HG03520 (cell line): ENCODE results near the gene MIA2.
"Not testable (repeated sequence)": the region's sequence is repeated elsewhere in the genome, so short reads cannot be mapped to it uniquely, and the experiment has no call there.

Experiments used
- ATAC-seq: cut with Tn5 transposase; IDR thresholded peaks from one replicate; pipeline ENCODE4 v1.9.1; 2021; ENCODE audit warnings: mild to moderate bottlenecking, moderate library complexity; ENCODE audit not compliant: unreplicated experiment

Gene MIA2

DNA sequence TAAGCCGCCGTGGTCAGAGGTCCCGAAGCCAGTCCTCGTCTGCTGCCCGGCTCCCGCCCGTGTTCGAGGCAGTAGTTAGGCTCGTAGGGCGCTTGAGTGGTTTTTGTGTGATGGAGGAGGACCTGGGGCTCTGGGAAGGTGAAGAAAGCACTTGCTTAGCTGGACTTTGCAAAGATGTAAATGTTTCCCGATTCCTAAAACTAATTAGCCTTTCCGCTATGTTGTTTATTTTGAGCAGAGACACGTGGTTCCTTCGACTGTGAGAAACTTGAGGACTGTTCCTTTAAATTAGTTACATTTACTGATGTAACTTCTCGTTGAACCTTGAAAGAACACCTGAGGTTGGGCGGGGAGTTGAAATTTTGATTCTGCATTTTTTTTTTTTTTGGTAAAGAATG, 33.9 kb downstream of the MIA2 start:
- ATAC-seq = peak; percentile 12

DNA sequence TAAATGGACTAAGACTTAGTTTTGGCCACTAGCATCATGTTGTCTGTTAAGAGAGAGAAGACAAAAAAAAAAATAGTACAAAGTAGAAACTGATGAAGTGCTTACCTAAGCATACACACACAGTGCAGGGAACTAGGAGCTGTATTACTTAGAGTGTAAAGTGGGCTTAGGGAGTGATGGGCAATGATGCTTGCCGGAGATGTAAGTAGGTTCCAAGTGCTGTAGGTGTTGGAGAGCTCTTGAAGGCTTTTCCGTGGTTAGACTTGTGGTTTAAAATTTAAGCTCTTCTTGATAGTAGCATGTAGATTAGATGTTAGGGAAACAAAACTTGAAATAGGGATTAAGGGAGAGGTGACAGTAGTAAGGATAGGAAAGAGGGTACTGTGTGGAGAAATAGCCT, 34.7 kb downstream of the MIA2 start:
- ATAC-seq = no peak

DNA sequence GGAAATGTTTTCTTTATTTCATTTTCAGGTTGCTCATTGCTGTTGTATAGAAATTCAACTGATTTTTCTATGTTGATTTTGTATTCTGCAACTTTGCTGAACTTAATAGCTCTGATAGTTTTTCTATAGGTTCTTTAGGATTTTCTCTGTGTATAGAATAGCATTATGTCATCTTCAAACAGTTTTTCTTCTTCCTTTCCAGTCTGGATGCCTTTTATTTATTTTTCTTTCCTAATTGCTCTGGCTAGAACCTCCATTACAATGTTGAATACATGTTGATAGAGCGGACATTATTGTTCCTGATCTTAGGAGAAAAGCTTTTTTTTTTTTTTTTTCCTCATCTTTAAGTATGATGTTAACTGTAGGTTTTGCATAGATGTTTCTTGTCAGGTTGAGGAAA, 39.2 kb downstream of the MIA2 start:
- ATAC-seq = no peak

DNA sequence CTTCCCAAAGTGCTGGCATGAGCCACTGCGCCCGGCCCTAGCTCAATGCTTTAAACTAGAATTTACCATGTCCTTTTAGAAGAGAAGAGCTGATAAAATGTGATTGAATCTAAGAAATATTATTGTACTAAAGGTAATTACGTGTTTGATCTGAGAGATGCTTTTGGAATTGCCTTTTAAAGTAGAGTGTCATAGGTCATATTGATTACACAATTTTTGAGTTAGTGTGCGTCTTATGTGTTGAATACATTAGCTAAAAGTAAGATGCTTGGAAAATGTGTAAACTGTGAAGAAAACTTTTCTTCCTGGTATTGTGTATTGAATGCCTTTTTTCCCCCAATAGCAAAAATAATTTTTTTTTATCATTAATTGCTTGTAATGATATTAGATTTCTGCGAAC, 41.7 kb downstream of the MIA2 start:
- no peak for ATAC-seq

DNA sequence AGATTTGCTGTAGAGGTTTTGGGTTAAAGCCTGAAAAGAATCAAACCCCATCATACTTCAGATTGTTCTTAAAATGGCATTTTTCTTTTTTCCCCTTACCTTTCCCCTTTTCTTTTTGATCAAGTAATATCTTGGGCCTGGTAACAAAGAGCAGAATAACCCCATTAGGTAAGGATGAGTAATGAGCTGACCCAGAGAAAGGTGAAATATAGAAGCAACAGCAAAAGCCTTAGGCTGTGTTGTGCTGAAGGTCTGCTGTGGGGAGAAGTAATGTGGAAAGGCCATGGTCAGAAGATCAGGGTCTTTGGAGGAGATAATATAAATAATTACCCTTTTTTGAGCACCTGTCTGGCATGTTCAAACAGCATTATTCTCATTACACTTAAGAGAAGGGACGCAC, 42.3 kb downstream of the MIA2 start:
- no peak for ATAC-seq

DNA sequence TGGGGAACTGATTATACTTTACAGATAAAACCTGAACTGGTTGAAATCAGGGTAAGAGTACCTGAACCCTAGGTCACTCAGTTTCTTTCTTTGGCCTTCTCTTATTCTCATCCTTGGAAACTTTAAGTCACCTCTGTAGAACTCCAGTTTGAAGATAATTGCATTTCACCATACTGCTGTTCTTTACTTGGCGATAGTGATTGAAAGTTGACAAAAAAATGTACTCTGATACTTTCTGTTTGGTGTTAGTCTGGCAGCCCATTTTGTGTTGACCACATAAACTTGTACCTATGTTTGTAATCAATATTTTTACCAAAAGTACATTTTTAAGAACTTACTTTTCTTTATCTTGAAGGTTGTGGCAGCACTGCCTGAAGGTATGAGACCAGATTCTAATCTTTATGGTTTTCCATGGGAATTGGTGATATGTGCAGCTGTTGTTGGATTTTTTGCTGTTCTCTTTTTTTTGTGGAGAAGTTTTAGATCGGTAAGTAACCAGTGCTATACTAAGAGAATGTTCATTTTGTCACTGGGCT, 42.9 kb downstream of the MIA2 start:
- ATAC-seq = no peak

DNA sequence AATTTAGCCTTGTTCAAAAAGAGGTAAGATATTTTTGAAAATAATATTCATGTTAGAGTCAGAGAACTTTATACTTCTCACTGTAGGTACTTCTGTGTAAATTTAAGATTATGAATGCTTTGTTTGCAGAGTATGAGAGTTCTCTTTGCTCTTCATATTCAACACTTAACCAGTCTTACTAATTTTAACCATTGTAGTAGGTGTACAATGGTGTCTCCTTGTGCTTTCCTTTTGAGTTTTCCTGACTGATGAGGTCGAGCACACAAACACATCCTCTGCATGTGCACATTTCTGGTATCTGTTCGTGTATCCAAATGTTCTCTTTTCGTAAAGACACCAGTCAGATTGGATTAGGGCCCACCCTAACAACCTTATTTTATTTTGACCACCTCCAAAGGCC, 45.8 kb downstream of the MIA2 start:
- no peak for ATAC-seq

DNA sequence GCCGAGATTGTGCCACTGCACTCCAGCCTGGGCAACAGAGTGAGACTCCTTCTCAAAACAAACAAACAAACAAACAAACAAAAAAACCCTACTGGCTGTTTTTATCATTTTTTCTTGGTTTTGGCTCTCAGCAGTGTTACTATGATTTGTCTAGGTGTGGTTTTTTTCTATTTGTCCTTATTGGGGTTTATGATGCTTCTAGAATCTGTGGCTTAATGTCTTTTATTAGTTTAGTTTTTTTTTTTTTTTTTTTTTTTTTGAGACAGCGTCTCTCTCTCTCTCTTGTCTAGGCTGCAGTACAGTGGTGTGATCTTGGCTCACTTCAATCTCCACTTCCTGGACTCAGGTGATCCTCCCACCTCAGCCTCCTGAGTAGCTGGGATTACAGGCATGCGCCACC, 47.0 kb downstream of the MIA2 start:
- not testable (repeated sequence) for ATAC-seq

DNA sequence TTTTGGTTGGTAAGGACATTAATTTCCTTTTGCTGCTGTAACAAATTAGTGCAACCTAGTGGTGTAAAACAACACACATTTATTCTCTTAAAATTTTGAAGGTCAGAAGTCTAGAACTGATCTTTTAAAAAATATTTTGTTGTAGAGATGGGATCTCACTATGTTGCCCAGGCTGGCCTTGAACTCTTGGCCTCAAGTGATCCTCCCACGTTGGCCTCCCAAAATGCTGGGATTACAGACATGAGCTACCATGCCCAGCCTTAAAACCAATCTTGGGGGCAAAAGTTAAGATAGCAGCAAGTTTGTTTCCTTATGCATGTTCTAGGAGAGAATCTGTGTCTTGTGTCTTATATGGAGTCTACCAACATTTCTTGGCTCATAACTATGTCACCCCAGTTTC, 55.8 kb downstream of the MIA2 start:
- ATAC-seq = no peak

DNA sequence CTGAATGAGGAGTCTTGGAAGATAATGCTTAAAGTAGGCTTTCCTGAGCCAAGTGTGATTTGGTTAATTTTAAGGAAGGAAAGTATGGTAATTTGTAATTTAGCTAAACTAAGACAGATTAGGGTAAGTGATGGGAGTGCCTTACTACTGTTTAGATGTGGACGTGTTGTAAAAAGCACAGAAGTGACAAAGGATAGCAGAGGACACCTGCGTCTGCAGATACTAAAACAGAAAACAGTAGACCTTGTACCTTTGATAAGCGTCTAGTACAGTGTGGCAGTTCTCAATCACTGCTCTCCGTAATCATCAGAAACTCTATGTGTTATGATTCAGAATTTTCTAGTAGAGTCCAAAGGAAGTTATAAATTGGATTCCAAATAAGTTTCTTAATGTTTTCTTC, 58.0 kb downstream of the MIA2 start:
- no peak for ATAC-seq

DNA sequence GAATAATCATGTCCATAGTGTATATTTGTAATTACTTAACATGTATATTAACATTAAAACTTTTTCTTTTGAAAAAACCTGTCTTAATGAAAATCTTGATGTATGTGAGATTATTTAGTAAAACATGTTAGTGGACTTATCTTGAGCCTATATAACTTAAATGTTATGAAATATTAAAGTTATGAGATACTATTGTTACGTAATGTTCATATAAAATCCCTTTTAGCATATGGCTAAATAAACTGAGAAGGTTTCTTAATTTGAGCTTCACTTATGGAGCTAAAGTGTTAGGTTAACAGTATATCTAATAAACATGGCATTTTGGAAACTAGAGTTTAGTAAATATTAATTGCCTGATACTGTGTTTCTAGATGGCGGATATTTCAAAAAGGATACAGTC, 59.9 kb downstream of the MIA2 start:
- no peak for ATAC-seq

DNA sequence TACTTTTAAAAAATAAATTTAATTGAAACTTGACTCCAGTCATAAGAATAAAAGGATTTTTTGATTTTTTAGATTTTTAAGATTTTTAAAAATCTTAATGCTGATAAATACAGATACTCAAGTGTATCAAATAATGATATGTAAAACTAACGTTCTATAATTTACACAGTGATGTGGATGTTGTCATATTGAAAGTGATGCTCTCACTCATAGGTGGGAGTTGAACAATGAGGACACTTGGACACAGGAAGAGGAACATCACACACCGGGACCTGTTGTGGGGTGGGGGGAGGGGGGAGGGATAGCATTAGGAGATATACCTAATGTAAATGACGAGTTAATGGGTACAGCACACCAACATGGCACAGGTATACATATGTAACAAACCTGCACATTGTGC, 66.7 kb downstream of the MIA2 start:
- not testable (repeated sequence) for ATAC-seq

DNA sequence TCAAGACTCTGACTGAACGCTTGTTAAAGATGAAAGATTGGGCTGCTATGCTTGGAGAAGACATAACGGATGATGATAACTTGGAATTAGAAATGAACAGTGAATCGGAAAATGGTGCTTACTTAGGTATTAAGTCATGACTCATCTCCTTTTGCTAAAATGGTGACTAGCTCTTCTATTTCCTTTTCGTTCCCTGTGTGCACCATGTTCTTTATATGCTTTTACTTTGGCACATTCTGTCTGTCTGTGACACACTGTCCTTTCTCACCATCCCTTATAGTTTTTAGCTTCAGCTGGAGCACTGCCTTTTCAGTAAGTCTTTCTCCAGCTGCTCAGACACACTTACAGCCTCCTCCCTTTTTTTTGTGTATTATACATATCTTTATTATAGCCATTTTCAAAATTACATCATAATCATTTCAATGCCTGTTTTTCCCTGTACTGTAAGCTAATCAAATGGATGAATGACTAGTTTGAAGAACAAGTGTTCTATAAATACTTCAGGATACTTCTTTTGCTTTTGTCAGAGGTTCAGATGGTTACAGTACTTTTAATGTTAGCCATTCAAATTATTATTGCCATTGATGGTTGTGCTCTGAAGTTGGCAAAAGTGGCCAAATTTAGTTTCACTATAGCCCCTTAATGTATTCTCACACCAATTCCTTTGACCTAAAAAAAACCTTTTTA, 68.6 kb downstream of the MIA2 start:
- ATAC-seq = no peak

DNA sequence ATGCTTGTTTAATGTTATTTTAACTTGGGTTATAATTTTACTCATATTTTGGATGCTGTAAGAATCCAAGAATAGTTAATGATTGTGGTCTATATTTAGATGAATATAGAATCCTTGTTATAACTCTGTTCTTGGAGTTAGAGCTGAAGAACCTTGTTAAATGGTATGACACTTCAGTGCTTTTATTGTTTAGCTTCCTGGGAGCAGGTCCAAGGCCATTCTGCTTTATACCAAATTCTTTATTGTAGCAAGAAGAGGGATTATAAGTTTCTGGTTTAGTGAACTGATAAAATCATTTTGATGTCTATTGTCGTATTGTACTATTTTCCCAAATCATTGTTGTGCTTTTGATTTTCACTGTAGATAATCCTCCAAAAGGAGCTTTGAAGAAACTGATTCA, 69.4 kb downstream of the MIA2 start:
- no peak for ATAC-seq

DNA sequence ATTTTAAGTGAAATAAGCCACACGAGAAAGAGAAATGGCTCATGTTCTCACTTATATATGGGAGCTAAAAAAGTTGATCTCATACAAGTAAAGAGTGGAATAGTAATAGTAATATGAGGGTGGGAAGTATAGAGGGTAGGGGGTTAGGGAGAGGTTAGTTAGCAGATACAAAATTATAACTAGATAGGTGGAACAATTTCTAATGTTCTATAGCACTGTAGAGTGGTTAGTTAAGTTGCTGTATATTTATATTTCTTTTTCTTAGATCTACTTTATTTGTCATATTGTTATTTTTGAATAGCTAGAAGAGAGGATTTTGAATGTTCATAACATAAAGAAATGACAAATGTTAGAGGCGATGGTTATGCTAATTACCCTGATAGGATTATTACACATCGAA, 74.1 kb downstream of the MIA2 start:
- no peak for ATAC-seq

DNA sequence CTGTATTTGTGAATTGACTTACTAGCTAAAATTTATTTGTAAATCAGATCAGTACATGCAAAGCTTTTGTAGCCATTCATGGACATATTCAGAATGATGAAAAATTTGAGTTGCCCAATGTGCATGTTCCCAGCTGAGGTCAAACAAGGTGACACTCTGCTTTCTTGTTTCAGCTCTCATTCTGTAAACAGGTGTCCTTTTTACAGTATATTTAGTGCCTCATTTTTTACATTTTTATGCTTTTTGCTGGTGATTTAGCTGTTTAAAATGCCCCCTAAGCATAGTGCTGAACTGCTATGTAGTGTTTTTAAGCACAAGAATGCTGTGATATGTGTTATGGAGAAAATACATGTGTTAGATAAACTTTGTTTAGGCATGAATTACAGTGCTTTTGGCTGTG, 76.3 kb downstream of the MIA2 start:
- no peak for ATAC-seq

DNA sequence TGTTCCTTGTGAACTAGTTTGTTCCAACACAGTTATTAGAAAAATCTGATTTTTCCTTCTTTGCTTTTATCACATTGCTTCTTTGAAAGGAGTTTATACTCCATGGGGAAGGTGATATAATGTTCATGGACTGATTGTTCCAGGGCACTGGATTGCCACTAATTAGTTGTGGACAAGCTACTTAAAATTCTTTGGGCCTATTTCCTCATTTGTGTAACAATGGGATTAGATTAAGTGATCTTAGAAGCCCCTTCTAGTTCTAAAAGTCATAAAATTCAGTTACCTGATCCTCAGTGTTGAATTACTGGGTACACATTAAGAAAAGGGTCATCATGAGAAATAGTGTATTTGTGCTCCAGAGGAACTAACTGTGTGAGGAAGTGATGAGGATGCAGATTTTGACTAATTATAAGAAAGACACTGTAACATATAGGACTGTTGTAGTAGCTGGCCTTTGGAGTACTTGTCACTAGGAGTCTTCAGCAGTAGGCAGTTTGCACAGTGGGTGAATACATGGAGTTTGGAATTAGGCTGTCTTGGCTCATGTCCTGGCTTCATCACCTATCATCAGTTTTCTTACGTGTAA, 82.2 kb downstream of the MIA2 start:
- no peak for ATAC-seq

DNA sequence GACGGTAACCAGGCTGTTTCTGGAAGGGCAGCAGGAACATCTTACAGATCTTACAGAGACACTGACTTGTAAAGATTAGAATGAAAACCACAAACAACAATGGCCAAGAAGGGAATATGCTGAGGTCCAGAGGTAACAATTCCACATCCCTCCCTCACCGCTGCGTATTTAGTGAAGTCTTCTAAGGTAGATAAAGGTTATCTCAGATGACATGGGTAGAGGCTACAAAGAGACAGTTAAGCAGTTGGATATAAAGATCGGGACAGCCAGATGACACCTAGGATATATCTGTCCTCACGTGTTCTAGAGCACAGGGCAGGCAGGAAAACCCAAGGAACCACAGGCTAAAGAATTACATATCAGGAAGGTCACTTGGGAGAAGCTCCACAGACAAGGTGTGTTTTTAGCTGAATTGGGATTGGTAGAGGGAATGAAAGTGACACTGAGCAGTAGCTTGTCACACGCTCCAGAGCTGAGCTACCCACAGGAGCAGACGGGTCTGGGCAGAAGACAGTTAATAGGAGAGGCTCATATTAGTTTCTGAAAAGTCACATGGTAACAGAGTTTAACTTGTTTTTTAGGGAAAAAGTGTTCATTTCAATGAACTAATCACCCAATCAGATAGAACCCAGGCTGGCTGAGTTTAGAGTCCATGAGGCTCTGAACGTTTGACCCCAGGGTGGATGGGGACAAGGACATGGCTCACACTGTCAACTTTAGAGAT, 83.3 kb downstream of the MIA2 start:
- ATAC-seq = no peak

DNA sequence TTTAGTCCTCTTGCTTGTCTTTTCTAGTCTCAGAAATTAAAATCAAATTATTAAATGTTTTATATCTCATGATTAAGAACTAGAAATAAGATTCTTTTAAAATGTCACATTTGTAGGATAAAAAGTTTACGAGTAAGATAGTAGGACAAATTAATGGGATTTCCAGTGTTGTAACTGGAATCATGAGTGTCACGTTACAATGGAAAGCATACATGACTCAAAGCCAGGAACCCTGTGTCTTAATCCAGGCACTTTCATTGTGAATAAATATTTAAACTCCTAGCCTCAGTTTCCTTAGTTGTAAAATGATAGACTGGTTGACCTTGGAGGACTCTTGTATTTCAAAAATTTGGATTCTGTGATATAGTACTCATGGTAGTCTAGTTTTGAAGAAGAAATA, 84.9 kb downstream of the MIA2 start:
- ATAC-seq = no peak

DNA sequence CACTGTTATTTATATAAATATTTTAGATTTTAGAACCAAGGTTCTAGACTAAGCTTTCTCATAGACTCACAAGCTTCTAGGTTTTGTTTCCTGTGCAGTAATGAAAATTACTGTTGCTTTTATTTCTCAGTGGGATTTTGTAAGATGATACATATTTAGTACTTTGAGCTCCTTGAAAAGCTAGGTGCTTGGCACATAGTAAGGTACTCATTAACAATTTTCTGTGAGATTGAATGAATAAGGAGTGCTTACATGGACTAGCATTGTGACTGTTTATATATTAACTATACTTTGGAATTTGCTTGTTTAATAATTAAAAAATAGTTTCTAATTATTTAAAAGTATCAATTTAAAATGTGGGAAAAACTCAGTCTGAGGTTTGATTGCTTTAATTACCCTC, 85.7 kb downstream of the MIA2 start:
- ATAC-seq = no peak

DNA sequence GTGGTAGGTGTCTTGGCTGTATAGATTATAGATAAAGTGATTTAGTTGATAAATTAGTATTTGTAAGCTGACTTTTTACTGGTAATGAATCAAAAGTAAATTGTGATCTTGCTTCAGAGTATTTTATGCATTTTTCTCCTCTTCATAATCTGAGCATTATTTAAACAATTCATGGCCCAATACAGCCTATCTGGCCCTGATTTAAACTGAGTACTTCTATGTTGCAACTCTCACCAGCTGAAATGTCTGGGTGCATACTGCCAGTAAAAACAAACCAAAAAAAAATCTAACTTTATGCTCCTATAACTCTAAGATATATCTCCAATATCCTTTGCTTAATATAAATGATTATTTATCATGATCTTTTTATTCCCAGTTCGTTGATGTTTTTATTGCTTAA, 86.6 kb downstream of the MIA2 start:
- no peak for ATAC-seq

DNA sequence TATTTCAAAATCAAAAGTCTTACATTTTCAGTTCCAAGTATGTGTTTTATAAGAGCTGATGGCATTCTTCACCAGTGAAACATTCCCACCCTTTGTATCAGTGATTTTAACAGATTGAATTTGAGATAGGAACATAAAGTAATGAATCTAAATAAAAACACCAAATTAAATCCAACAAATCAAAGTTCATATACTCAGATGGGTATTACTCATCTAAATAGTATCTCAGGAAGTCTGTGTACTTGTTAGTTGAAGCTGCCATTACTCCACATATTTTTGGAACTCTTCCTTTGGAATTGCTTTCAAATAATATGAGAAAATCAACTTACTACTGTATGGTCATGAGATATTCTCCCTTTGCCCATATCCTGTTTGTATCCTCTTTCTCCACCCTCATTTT, 89.1 kb downstream of the MIA2 start:
- no peak for ATAC-seq
